NOMO-1 treated with DMSO at 0.1 percent for 48 hours (cell line): Measurements from ENCODE around the gene SPINT3.
"Not testable (repeated sequence)": the region's sequence is repeated elsewhere in the genome, so short reads cannot be mapped to it uniquely, and the experiment has no call there.

Experiments used
- DNase-seq: peaks from one replicate; lab custom pipeline; 2025; ENCODE audit not compliant: unreplicated experiment; lab: John Stamatoyannopoulos, UW

Gene SPINT3

DNA sequence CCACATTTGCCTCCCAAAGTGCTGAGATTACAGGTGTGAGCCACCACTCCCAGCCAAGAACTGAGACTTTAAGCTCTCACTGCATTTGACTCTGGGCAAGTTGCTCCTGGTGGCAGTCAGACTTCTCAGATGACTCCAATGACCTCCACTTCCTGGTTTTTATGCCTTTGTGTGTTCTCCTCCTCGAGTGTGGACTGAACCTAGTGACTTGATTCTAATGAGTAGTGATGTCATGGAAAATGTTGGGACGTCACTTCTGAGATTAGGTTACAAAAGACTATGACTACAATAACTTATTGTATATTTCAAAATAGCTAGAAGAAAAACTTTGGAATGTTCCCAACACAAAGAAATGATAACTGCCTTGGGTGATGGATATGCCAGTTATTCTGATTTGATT lies 12.0 kb downstream of the SPINT3 start:
- no peak for DNase-seq

DNA sequence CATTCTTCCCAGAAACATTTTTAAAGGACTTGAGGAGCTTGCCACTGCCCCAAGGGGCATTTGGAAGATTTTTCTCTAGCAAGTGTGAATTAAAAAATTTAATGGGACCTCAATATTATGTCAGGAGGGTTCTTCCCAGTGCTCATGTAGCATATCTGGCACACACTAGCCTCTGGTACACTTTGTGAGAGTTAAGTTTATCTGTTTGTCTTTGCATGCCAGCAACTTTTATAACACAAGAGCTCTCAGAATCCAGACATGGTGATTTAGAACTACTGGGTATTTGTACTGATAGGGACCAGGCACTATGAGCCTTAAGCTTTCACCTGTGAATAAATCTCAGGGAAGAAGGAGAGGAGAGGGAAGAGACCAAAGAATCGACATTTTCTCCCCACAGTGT lies 12.9 kb downstream of the SPINT3 start:
- DNase-seq = no peak

DNA sequence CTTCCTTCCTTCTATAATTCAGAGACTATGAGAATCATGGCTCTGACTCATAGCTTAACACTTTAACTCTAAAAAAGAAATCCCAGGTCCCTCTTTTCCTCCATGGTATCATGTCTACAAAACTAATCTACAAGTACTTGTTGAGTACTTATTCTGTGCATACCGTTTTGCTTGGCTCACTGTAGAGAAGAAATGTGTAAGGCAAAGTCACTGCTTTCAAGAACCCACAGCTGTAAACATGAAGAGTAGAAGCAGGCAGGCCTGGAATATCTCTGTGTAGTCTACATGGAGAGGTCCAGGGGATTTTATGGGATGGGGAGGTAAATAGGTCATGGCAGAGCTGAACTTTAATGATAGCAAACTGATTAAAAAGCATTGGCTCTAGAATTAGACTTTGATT lies 13.8 kb downstream of the SPINT3 start:
- no peak for DNase-seq

DNA sequence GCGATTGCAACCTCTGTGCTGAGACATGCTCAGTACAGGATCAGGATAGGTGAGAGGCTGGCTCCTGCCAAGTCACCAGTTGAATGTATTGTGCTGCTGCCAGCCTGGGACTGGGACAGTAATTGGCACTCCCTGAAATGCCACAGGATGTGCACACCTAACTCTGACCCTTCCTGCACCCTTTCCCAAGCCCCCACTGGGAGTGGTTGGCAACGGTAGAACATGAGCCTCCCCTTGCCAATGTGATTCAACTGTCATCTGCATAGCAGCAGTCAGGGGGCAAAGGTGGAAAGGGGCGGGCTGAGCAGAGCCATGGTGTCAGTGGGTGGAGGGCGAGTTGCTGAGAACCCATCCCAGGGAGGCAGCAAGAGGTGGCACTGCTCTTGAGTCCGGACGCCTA lies 15.4 kb downstream of the SPINT3 start:
- DNase-seq = no peak

DNA sequence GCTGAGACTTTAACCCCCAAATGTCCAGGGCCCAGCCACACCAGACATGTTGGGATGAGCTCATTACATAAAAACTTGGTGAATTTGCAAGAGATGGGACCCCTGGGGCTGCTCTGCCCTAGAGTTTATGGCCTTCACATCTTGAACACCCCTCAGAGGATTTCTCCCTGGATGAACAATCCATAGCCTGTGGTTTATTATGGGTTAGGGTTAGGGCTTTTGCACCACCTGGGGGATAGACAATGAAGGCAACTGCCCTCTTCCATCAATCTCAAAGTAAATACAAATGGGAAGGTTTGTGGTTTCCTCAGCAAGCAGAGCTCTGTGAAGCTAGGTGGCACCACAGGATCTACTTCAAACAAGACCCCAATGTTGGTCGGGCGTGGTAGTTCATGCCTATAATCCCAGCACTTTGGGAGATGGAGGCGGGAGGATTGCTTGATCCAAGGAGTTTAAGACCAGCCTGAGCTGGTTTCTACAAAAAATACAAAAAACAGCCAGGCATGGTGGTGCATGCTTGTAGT lies 17.4 kb downstream of the SPINT3 start:
- DNase-seq = no peak

DNA sequence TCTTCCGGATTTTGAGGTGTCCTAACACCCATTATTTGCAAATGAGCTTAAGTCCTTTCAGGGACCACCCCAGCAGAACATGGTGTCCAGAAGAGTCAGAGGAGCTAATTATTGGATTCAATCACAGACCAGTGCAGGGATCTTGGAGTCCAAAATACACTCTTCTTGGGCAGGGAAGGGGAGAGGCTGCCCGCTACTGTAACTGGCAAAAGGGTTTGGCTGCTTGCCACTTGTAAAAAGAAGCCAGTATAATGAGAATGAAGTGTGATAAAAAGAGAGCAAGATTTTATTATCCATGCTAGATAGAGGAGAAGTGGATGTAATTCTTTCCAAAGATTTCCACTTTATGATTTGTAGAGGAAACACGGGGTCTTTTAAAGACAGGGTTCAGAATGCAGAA lies 19.3 kb downstream of the SPINT3 start:
- no peak for DNase-seq

DNA sequence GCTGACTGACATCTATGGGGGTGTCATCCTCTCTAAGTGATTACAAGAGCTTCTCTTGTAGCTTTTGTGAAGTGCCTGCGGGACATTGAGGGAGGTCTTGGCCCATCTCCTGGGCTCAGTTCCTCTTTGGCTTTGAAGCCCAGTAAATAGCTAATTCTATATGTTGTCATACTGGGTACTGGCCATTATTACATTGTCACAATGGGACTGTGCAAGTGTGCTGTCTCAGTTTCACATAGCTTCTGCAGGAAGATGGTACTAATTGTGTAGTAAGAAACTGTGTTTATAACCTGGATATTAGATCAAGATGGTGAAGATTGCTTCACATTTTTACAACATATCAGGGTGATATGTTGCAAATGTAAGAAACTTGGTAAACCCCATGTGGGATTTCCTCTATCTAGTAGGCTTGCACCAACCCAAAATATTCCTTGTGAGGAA lies 19.9 kb downstream of the SPINT3 start:
- peak; percentile 92 for DNase-seq

DNA sequence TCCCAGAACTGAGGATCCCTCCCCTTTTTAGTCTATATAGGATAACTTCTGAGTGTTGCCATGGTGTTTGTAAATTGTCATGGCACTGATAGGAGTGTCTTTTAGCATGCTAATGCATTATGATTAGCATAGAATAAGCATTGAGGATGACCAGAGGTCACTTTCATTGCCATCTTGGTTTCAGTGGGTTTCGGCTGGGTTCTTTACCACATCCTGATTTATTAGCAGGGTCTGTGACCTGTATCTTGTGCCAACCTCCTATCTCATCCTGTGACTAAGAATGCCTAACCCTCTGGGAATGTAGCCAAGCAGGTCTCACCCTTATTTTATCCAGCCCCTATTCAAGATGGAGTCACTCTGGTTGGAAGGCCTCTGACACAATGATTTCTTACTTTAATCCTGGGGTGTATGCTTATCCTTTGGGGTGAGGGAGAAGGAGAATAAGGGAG lies 26.3 kb downstream of the SPINT3 start:
- DNase-seq = no peak

DNA sequence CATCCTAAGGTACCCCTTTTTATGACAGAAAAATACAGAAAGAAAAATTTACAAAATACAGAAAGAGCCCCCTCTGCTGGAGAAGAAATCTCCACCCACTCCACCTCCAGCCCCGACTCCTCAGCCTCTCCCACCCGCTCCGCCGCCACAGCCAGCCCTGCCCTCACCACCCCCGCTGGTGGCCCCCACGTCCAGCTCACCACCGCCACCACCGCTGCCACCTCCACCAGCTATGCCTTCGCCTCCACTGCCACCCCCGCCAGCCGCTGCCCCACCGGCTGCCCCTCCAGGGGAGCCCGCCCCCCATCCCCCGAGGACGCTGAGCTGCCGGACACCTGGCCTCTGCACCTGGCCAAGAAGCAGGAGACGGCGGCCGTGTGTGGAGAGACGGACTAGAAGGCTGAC lies 28.2 kb downstream of the SPINT3 start:
- DNase-seq = peak; percentile 15

DNA sequence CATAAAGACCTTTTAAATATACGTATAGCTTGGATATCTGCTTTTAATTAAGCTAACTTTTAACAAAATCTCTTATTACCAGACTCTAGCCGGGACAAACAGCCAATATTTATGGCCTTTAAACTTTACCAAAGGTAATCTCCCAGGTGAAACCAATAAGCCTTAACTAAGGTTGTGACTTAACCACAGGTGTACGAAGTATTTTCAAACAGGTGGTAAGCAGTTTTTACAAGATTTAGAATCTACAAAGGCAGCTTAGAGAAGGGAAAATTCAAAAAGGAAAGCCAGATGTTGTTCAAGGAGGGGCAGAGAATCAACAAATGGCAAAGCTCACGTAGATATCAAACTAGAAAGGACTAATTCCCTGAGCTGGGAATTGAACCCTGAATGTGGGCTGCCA lies 30.0 kb downstream of the SPINT3 start:
- no peak for DNase-seq

DNA sequence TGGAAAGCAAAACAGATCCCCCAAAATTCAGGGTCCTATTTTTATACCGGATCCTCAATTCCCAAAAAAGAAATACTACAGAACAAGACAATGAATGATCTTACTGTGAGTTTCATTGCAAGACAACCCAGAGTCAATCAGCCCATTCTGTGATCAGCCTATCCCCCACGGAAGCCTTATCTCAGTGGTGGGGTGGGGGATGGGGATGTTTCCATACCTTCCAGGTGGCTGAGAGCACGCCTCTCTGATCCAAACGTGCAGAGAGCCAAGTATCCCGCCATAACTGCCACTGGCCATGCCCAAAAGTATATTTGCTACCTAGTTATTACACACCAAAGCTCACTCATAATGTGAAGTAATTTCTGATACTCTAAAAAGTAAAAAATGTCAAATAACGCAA lies 30.7 kb downstream of the SPINT3 start:
- no peak for DNase-seq

DNA sequence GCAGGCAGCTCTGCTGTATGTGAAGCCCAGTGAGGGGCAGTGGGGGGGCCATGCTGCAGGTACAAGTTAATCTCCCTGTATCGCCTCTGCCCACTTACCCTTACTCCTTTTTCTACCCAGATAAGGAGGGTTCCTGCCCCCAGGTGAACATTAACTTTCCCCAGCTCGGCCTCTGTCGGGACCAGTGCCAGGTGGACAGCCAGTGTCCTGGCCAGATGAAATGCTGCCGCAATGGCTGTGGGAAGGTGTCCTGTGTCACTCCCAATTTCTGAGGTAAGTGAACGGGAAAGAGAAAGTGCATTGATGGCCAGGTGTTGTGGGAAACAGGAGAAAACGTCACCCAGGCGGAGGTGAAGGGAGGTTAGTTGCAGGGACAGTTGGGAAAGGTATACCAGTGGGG lies 35.6 kb downstream of the SPINT3 start:
- DNase-seq = no peak

DNA sequence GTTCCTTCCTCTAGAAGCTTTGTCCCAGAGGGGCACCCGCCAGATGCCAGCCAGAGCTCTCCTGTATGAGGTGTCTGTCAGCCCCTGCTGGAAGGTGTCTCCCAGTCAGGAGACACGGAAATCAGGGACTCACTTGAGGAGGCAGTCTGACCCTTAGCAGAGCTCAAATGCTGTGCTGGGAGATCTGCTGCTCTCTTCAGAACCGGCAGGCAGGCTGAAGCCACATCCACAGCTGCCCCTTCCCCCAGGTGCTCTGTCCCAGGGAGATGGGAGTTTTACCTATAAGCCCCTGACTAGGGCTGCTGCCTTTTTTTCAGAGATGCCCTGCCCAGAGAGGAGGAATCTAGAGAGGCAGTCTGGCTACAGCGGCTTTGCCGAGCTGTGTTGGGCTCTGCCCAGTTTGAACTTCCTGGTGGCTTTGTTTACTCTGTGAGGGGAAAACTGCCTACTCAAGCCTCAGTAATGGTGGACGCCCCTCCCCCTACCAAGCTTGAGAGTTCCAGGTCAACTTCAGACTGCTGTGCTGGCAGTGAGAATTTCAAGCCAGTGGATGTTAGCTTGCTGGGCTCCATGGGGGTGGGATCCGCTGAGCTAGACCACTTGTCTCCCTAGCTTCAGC lies 37.8 kb downstream of the SPINT3 start:
- not testable (repeated sequence) for DNase-seq

DNA sequence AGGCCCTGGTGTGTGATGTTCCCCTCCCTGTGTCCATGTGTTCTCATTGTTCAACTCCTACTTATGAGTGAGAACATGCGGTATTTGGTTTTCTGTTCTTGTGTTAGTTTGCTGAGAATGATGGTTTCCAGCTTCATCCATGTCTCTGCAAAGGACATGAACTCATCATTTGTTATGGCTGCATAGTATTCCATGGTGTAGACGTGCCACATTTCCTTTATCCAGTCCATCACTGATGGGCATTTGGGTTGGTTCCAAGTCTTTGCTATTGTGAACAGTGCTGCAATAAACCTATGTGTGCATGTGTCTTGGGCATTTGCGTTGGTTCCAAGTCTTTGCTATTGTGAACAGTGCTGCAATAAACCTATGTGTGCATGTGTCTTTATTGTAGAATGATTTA lies 43.1 kb downstream of the SPINT3 start:
- DNase-seq = not testable (repeated sequence)

DNA sequence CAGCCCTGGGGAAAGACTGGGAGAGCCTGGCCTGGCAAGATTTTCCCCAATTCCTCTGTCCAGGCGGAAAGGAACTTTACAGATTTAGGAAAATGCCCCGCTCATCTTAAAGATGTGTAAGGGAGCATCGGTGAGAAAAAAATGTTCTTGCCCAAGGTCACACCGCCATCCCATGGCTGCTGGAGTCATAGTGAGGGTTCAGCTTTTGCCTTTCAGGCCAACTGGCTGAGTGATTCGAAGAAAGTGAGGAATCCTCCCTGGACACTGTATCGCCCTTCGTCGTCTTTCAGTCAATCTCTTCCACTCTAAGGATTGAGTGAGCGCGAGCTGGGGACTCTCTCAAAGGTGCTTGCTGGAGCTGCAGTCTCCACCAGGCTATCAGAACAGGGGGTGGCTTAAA lies 44.5 kb downstream of the SPINT3 start:
- DNase-seq = peak; percentile 21

DNA sequence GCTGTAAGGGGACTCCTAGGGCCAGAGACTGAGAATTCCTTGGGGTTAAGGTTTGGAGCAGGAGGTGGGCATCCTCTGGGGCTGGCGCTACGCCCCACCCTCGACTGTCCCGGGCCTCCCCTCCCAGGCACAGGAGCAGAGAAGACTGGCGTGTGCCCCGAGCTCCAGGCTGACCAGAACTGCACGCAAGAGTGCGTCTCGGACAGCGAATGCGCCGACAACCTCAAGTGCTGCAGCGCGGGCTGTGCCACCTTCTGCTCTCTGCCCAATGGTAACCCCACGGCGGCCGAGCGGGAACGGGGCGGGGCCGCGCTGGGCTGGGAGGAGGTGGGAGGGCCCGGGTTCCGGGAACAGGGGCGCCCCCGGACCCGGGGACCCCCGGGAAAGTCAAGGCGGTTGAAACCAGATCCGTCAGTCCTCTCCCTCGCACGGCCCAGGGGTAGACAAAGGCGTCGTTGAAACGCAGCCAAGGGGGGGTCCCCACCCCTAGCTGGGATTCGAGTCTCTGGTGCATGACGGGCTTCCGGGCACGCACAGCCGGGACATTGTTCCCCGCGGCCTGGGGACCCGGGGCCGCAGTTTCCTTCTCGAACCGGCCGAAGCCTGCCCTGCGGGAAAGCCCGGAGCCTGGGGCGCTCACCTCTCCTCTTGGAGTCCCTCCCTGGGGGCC lies 45.0 kb downstream of the SPINT3 start:
- DNase-seq = peak; percentile 19

DNA sequence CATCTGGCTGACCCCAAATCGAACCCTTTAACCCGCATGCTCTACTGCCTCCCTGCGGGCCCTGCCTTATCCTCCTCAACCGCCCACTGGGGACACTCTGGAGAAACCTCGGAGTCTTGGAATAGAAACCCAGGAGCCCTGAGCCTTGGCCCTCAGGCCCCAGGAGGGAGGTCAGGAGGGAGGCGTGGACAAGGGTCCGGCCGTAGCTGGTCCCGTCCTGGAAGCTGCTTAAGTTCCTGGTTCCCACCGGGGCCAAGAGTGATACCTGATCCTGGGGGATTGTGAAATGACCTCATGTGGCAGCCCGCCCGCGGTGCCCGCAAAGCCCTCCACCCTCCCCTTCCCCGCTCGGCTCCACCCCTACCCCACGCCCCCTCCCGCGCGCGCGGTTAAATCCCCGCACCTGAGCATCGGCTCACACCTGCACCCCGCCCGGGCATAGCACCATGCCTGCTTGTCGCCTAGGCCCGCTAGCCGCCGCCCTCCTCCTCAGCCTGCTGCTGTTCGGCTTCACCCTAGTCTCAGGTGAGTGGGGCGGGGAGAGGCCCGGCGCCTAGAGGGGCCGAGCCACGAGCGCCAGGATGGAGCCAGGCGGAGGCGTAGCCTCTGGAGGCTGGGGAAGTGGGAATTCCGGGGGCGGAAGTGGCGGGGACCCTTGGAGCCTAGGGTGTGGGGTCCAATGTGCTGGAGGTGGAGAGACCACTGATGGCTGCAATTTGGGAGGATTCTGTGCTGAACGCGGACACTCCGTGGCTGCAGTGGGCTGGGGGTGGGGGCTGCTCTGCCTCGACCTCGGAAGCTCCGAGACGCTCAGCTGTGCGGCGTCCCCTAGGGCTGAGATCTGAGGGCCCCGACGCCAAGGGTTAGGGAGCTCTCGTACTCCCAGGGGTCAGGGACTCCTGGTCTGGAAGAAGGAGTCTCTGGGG lies 45.8 kb downstream of the SPINT3 start, which contains the start of gene WFDC2:
Gene WFDC2, plus strand, starts transcription at position 418 of the 926 bp plus-strand sequence. Its CDS starts 29 bp downstream, at position 447.
- DNase-seq = no peak

DNA sequence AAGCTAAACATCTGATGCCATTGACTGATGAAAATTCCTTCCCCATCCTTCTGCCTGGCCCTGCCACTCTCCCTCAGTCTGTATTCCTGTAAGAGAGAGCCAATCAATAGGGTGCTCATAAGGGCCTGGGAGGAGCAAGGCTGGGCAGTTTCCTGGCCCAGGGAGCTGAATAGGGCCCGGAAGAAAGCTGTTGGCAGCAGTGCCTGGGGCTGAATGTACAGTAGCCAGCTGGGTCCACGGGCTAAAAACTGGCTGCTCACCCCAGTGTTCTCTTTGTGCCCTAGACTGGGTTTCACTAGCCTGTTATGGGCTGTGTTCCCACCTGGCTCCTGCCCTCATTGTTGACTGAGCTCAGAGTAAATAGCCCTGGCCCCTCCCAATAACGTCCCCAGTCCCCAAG lies 47.6 kb downstream of the SPINT3 start:
- DNase-seq = no peak

DNA sequence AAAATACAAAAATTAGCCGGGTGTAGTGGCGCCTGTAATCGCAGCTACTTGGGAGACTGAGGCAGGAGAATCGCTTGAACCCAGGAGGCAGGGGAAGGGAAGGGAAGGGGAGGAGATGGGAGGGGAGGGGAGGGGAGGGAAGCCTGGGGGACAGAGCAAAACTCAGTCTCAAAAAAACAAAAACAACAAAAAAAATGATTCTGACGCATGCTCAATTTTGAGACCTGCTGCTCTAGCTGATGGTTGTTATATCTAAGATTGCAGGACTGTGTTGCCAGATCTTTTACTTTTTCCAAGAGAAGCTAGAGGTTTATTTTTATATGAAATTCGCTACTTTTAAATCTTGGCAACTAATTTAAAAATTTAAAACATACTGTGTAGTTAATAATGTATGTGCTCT lies 48.2 kb downstream of the SPINT3 start:
- no peak for DNase-seq

DNA sequence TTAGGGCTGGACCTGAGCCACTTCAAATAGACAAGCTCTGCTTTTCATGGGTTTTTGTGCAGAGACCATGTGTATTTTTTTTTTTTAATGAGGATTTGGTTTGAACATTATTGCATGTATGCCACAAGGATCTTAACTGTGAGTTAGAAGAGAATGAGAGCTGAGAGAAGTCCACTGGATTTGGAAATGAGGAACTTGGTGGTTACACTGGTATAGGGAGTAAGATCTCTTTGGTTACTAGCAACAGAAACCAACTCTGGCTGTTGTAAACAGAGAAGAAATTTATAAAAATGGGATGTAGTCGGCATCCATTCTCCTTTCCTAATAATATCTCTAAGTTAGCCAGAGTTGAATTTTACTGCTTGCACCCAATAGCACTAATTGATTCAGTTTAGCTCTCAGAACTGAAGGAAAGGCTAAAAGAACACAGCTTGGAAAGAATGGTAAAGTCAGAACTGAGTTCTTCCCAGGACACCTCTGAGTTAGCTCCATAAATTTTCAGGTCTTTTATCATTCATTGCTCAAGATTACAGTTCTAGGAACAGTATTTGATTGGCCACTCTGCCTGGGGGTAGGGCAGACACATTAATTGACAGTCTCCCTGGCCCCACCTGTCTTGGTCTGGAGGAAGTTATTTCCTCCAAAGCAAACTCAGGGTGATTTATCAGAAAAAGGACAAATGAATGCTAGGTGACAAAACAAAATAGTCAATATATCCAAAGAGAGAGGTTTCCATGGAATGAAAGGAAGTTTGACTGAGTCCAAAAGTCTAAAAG lies 49.7 kb downstream of the SPINT3 start:
- peak; percentile 72 for DNase-seq

DNA sequence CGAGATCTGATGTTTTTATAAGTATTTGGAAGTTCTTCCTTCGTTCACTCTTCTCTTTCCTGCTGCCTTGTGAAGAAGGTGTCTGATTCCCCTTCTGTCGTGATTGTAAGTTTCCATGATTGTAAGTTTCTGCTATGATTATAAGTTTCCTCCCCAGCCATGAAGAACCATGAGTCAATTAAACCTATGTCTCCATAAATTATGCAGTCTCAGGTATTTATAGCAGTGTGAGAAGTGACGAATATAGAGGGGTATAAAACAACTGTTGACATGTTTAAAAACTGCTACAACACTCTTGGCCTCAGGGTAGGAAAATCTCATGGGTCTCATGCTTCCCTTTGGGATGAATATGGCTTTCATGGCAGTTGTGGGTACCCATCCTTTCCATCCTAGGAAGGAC lies 51.7 kb downstream of the SPINT3 start:
- no peak for DNase-seq
